OCI-LY1 (cell line): ENCODE data around the gene ATP7B.

Experiments used
- H2AFZ ChIP-seq: fragments of 200-600 bp; sonication (generic), shearing (Covaris generic); 2 replicates; pipeline ENCODE4 v1.6.0; 2014; ENCODE audit warnings: antibody characterized with exemption, mild to moderate bottlenecking, low read length
- H3F3A ChIP-seq: fragments of 200-600 bp; sonication (generic), shearing (Covaris generic); 2 replicates; pipeline ENCODE4 v1.6.0; 2014; ENCODE audit warnings: mild to moderate bottlenecking, antibody characterized with exemption, low read length, moderate library complexity; ENCODE audit not compliant: insufficient read depth
- H3K27ac ChIP-seq: fragments of 200-600 bp; sonication (generic); 2 replicates; pipeline ENCODE4 v1.5.1; 2014; ENCODE audit warnings: low read length, mixed run types, mild to moderate bottlenecking, low read depth; ENCODE audit not compliant: poor library complexity, severe bottlenecking
- H3K27me3 ChIP-seq: fragments of 200-600 bp; sonication (generic); 2 replicates; pipeline ENCODE4 v1.6.0; 2014; ENCODE audit warnings: antibody characterized with exemption, mild to moderate bottlenecking, low read length, moderate library complexity; ENCODE audit not compliant: insufficient read depth
- H3K36me3 ChIP-seq: fragments of 200-600 bp; sonication (generic); 2 replicates; pipeline ENCODE4 v1.6.1; 2014; ENCODE audit warnings: mild to moderate bottlenecking, antibody characterized with exemption, low read length, moderate library complexity, mixed read lengths; ENCODE audit not compliant: insufficient read depth
- H3K4me1 ChIP-seq: fragments of 200-600 bp; sonication (generic); 2 replicates; pipeline ENCODE4 v1.5.1; 2014; ENCODE audit warnings: mild to moderate bottlenecking, low read length, moderate library complexity; ENCODE audit not compliant: insufficient read depth, severe bottlenecking
- H3K4me2 ChIP-seq: fragments of 200-600 bp; sonication (generic), shearing (Covaris generic); 2 replicates; pipeline ENCODE4 v1.6.1; 2014; ENCODE audit warnings: low read length
- H3K4me3 ChIP-seq: fragments of 200-600 bp; sonication (generic); 2 replicates; pipeline ENCODE4 v1.5.1; 2014; ENCODE audit warnings: low read length, low read depth, mild to moderate bottlenecking, mixed read lengths; ENCODE audit not compliant: poor library complexity, severe bottlenecking
- H3K79me2 ChIP-seq: fragments of 200-600 bp; shearing (Covaris generic); 2 replicates; pipeline ENCODE4 v1.6.1; 2016; ENCODE audit warnings: mixed run types, low read length, mixed read lengths; ENCODE audit not compliant: insufficient read depth
- H3K9ac ChIP-seq: fragments of 200-600 bp; sonication (generic), shearing (Covaris generic); 2 replicates; pipeline ENCODE4 v1.6.1; 2014; ENCODE audit warnings: mild to moderate bottlenecking, low read length, mixed read lengths
- H3K9me2 ChIP-seq: fragments of 200-600 bp; sonication (generic), shearing (Covaris generic); 2 replicates; pipeline ENCODE4 v1.6.1; 2014; ENCODE audit warnings: low read depth, mild to moderate bottlenecking, low read length, mixed read lengths
- H3K9me3 ChIP-seq: fragments of 200-600 bp; shearing (Covaris generic); 2 replicates; pipeline ENCODE4 v1.6.1; 2014; ENCODE audit warnings: low read length, mixed read lengths
- H4K20me1 ChIP-seq: fragments of 200-600 bp; sonication (generic), shearing (Covaris generic); 2 replicates; pipeline ENCODE4 v1.6.0; 2016; ENCODE audit warnings: mild to moderate bottlenecking, low read length; ENCODE audit not compliant: insufficient read depth
- CTCF ChIP-seq: fragments of 200-600 bp; sonication (generic), shearing (Covaris generic); IDR thresholded peaks from 2 replicates; pipeline ENCODE4 v1.5.1; 2017; ENCODE audit warnings: mild to moderate bottlenecking, antibody characterized with exemption, low read length, moderate library complexity, mixed read lengths
- EZH2 ChIP-seq: fragments of 200-600 bp; sonication (generic), shearing (Covaris generic); IDR thresholded peaks from 2 replicates; pipeline ENCODE4 v1.8.0; 2017; ENCODE audit warnings: borderline replicate concordance, mixed run types, mild to moderate bottlenecking, antibody characterized with exemption, low read length, moderate library complexity, mixed read lengths

The ATP7B gene

GRCh38 chr13:51980908-51981307, 30.3 kb downstream of the ATP7B start:
- no peaks in the 10 kb centered on the region for H3K9me2 ChIP-seq
- no peak overlapping the region for H3K9ac ChIP-seq
- H3K9me3 ChIP-seq, result no peaks in the 10 kb centered on the region
- H3K4me2 ChIP-seq, result no peak overlapping the region
- no peaks in the 10 kb centered on the region for H3K4me1 ChIP-seq
- no peaks in the 10 kb centered on the region for H4K20me1 ChIP-seq
- H3K36me3 ChIP-seq, result no peaks in the 10 kb centered on the region
- no peaks in the 10 kb centered on the region for H3F3A ChIP-seq
- H3K27ac ChIP-seq, result no peak overlapping the region
- H3K27me3 ChIP-seq, result no peaks in the 10 kb centered on the region
- no peak overlapping the region for H3K4me3 ChIP-seq
- no peaks in the 10 kb centered on the region for H3K79me2 ChIP-seq
- TF ChIP-seq CTCF (no peak), EZH2 (no peak)
- no peak overlapping the region for H2AFZ ChIP-seq

GRCh38 chr13:51978796-51979556, 32.3 kb downstream of the ATP7B start:
- no peaks in the 10 kb centered on the region for H3K4me1 ChIP-seq
- H3K27ac ChIP-seq, result no peak overlapping the region
- TF ChIP-seq CTCF (no peak), EZH2 (no peak)
- H3K9me3 ChIP-seq, result no peaks in the 10 kb centered on the region
- H3F3A ChIP-seq, result no peaks in the 10 kb centered on the region
- H3K27me3 ChIP-seq, result no peaks in the 10 kb centered on the region
- H3K36me3 ChIP-seq, result no peaks in the 10 kb centered on the region
- H2AFZ ChIP-seq, result no peak overlapping the region
- no peaks in the 10 kb centered on the region for H3K9me2 ChIP-seq
- H3K4me2 ChIP-seq, result no peak overlapping the region
- H3K4me3 ChIP-seq, result no peak overlapping the region
- H3K9ac ChIP-seq, result no peak overlapping the region
- H4K20me1 ChIP-seq, result no peaks in the 10 kb centered on the region
- no peaks in the 10 kb centered on the region for H3K79me2 ChIP-seq

- no peak overlapping the region for H3K27ac ChIP-seq
- H3K79me2 ChIP-seq, result no peaks in the 10 kb centered on the region
These were observed 33.6 kb downstream of the ATP7B start for GRCh38 chr13:51977625-51978024.

More at GRCh38 chr13:51977625-51978024, 33.6 kb downstream of the ATP7B start:
- Histone ChIP-seq H3K9me2 (no peaks in the 10 kb centered on the region), H3K4me2 (no peak overlapping the region), H2AFZ (no peak overlapping the region), H3K9ac (no peak overlapping the region), H3K27me3 (no peaks in the 10 kb centered on the region; the same call in 1 of the 2 replicates), H3F3A (no peaks in the 10 kb centered on the region), H3K4me1 (no peaks in the 10 kb centered on the region), H4K20me1 (no peaks in the 10 kb centered on the region), H3K4me3 (no peak overlapping the region), H3K9me3 (no peaks in the 10 kb centered on the region), H3K36me3 (no peaks in the 10 kb centered on the region)
- TF ChIP-seq CTCF, result no peak
- no peak for TF ChIP-seq EZH2
